Effector CD4-positive, alpha-beta T cell (primary cell): Measurements from ENCODE around the gene PTPRT.

Experiments used
- DNase-seq: peaks from one replicate; pipeline ENCODE4 v3.0.0-alpha.2; 2020

Gene PTPRT

GRCh38 chr20:42441864-42442331, 747.8 kb downstream of the PTPRT start:
- DNase-seq: no peak

DNA sequence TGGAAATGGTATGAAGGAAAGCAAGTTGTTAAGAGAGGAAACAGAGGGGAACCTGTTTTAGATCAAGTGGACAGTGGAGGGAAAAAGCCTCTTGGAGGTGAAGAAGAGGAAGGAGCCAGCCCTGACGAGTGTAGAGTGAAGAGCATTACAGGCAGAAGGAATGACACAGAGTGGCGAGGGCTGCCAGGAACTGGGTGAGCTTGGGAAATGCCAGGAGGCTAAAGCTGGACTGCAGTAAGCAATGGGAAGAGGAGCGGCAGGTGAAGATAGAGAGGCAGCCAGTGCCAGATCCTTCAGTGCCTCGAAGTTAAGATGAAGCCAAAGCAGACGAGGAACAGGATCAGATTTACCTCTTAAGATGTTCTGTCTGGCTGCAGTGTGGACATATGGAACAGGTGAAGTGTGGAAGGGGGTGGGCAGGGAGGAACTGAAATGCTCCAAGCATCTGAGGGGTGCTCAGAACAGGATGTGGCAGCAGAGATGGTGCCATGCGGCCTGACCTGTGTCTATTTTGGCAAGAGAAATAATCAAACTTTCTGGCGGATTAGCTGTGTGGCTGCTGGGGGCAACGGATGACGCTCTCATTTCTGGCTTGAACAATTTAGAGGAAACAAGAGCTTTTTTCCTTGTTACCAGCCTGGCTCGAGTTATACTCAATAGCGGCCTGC, 748.4 kb downstream of the PTPRT start:
- DNase-seq: no peak

- DNase-seq: no peak
Observed at GRCh38 chr20:42435230-42435629, 754.5 kb downstream of the PTPRT start.

DNA sequence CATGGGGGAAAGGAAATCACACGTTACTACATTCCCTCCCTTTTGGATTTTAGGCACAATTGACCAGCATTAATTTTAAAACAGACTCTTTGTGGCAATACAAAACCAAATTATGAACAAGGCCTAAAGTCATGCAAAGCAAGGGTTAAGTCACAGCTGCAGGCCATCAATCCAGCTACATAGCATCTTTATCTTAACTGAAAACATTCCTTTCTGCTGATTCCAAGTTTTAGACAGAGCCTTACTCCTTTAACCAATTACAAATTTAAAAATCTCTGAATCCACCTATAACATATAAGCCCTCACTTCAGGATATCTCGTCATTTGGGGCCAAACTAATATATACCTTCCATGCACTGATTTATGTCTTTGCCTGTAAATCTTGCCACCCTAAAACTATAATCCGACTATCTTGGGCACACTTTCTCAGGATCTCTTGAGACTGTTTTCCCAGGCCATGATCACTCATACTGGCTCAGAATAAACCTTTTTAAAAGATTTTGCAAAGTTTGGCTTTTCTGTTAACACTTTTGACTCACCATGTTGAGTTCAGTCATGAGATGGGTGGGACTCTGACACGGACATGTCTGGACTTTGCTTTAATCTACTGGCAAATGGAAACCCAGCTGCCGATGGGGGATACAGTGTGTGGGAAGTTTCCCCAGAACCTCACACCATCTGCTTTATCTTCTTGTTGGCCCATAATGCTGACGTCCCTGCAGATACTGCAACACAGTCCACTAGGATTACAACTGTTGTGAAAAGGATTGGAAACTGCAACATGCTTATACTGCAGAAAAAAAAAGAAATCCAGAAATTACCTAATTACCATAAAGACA, 757.0 kb downstream of the PTPRT start:
- DNase-seq: no peak

DNA sequence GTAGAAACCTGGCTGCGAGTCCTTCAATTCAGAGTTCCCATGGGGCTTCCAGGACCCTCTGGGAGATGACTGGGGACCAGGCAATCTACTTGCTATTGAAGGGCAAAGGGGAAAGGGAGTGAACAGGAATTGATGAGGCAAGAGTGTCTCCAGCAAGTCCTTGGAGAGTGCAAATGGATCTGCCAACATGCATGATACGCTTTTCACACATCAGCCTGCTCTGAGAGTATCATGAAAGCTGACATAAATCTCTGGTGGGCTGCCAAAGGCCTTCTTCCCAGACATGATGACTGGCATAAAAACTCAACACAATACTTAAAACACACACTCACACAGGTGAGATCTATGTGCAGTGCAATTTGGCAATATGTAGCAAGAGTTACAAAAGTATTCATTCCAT, 759.1 kb downstream of the PTPRT start:
- no peak for DNase-seq

- DNase-seq: no peak
Observed at GRCh38 chr20:42429761-42430458, 759.8 kb downstream of the PTPRT start.

- DNase-seq: no peak
Observed at GRCh38 chr20:42419814-42420532, 769.7 kb downstream of the PTPRT start.

- no peak for DNase-seq
Observed at GRCh38 chr20:42406826-42407225, 782.9 kb downstream of the PTPRT start.

GRCh38 chr20:42402455-42402854, 787.3 kb downstream of the PTPRT start:
- no peak for DNase-seq

GRCh38 chr20:42401613-42402012, 788.1 kb downstream of the PTPRT start:
- DNase-seq: no peak

GRCh38 chr20:42399802-42400201, 789.9 kb downstream of the PTPRT start:
- DNase-seq: no peak

DNA sequence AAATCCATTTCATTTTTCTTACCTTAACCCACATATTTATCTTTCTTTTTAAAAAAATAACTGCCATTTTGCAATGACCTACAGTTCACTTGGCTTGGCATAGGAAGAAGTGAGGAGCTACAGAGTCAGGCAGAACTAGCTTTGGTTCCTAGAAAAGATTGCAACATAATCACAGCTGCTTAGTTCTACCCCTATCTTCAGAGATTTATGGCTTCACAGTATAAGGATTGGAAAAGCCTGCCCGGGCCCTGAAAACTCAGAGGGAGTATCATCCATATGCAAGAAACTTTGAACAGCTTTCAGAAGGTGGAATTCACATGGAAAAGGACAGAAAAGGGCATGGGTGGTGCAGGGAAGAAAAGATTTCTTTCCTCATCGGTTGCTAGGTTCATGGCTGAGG, 797.3 kb downstream of the PTPRT start:
- no peak for DNase-seq

GRCh38 chr20:42391807-42392206, 797.9 kb downstream of the PTPRT start:
- DNase-seq: no peak

DNA sequence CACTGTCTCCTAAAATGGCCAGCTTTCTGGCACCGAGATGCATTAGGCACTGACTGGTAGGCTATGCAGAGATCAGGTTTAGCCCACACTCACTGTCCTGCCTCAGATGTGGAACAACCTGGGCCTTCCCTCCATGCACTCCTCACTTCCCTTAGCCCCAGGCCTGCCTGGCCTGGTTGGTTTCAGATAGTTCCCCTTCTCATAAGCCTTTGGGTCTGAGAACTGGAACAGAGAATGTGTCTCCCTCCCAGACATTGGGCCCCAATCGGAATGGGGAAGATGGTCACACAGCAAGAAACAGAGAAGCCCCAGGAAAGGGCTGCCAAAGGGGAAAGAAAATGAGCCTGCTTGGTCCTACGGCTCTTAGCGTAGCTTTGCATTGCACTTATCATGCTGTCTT, 809.4 kb downstream of the PTPRT start:
- no peak for DNase-seq

DNA sequence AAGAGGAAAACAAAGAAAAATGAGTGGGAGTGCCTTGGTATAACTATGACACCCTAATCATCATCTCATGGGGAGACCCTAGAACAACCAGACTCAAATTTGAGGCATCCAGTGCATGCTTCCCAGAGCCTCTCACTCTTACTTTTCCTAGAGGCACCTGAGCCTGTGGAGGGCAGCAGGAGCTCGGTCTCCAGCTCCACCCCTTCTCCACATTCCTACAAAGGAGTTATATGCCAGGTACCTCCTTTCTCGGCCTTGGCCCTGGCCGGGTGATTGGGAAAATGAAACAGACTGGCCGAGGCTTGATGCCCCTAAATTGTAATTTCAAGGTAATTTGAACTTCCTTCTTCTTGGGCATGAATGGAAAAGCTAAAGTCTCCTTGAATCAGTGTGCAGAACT, 810.3 kb downstream of the PTPRT start:
- DNase-seq: no peak

DNA sequence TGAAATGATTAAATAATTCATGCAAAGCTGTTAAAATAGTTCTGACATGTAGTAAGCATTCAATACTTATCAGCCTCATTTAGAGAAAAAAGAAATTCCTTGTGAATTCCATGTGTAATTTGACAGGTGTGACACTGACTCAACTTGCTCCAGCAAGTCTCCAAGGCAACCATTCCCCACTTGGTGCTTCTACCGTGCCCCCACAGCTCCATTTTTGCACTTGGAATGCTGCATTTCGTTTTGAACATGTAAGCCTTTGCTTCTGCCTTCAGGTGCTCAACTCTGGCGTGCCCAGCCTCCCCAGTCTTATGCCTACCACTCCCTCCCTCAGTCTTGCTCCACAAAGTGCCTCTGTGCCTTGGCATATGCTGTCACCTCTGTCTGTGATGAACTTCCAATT, 810.9 kb downstream of the PTPRT start:
- DNase-seq: no peak

DNA sequence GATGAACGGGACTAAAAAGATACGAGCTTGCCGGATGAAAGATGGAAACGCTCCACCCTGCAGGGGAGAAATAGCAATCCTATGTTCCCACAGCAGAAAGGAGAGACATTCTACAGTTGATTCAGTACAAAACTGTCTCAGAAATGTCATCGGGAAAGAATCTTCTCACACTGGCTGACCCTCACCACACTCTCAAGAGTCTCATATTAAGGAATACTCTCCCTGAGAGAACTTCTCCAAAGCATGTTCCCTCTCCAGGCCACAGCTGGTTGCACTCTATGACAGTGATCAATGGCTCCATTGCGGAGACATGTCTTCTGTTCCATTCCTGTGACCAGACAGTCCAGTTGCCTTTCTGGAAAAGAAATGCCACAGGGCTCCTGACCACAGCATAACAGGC, 813.6 kb downstream of the PTPRT start:
- DNase-seq: no peak

DNA sequence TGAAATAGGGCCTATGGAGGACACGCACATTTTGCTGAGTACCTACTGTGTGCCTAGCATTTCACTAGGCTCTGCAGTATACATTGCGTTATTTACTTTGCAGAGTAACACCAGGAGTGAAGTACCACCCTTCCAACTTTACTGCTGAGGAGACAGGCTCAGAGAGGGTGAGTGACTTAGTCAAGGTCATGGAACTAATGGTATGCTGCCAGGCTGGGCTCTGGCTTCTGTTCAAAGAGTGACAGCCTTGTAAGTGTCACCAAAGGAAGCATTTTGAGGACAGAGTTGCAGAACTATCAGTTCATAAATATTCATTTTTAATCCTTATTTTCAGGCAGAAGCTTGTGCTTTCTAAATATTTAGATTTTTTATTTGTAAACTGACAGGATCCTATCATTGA, 816.7 kb downstream of the PTPRT start:
- no peak for DNase-seq

- DNase-seq: no peak
Observed at GRCh38 chr20:42370075-42370474, 819.6 kb downstream of the PTPRT start.

DNA sequence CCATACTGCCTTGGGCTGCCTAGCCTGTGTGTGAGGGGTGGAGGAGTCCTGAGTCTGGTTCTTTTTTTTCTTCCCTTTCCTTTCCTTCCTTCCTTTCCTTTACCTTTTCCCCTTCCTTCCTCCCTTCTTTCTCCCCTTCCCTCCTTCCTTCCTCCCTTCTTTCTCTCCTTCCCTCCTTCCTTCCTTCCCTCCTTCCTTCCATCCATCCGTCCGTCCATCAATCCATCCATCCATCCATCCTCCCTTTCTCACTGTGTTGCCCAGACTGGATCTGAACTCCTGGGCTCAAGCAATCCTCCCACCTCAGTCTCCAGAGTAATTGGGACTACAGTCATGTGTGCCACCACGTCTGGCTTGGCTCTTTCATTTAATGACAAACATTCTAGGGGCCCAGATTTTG, 820.8 kb downstream of the PTPRT start:
- no peak for DNase-seq

DNA sequence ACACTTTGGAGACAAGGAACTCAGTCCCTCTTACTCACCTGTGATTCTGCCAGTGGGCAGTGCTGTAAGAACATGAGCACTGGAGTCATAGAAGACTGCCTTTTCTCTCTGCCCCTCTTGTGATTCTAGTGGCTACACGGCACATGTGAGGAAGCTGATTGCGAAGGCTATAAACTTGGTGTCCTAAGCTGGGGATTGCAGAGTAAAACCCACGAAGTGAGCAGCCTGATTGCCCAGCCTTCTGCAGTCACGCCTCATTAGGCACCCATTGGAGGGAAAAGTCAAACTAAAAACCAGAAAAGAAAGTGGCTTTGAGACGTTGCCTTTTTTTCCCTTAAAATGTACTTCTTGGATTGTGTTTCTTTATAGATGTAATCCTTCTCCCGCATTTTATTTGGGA, 823.1 kb downstream of the PTPRT start:
- no peak for DNase-seq

DNA sequence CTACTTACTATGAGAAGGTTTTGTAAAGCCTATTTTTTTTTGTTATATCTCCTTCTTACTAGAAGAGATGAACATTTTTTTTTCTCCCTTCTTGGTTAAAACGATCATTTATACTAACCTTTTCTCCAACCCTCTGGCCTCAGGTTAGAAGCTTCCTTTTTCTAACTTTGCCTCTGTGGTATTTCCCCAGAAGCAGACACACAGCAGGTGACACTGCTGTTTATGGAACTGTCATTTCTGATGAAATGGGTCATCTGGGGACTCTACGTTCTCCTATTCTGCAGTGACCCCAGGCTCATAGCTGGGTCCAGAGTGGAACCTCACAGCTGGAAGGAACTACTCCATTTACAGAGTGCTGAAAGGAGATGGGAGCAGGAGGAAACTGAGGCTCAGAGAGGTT, 825.3 kb downstream of the PTPRT start:
- no peak for DNase-seq

DNA sequence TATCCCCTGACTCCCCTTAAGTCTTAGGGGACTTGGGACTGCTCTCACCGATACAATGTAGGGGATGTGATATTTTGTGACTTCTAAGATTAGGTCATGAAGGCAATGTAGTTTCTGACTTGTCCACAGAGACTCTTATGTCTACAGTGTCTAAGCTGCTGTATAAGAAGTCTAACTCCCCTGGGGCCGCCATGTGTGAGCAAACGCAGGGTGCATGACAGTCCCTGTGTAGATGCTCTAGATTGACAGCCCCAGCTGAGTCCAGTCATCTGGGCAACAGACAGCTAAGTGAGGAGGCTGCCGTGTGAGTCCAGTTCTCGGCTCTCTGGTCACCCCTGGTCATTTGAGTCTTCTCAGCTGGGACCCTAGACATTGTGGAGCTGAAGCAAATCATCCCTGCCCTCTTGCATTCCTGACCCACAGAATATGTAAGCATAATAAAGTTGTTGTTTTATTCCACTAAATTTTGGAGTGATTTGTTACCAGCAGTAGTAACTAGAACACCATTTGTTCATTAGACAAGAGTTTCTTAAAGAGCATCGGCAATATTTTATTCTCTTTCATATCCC, 828.2 kb downstream of the PTPRT start:
- DNase-seq: no peak
